Inferior parietal cortex (tissue), 1 donor: ENCODE data around the gene POMGNT1.

Experiments used
- DNase-seq: peaks from one replicate; pipeline ENCODE4 v3.0.0-alpha.2; 2016; ENCODE audit errors: extremely low spot score

The POMGNT1 gene

GRCh38 chr1:46157916-46158311 lies 40.3 kb downstream of the POMGNT1 start:
- DNase-seq: no peak

GRCh38 chr1:46153732-46154131 lies 44.5 kb downstream of the POMGNT1 start:
- no peak for DNase-seq

- DNase-seq: no peak
Observed at GRCh38 chr1:46153228-46153627, 45.0 kb downstream of the POMGNT1 start.

- no peak for DNase-seq
Observed at GRCh38 chr1:46152016-46152415, 46.2 kb downstream of the POMGNT1 start.

GRCh38 chr1:46150085-46150484 lies 48.1 kb downstream of the POMGNT1 start:
- no peak for DNase-seq

GRCh38 chr1:46148318-46148717 lies 49.9 kb downstream of the POMGNT1 start:
- DNase-seq: no peak
